ENCODE results near the gene STOML2.
A peak's percentile ranks its signal among the peaks of the same experiment; 100 is the strongest.

Gene STOML2

GRCh38 chr9:35057271-35057620 lies 45.7 kb downstream of the STOML2 start:
- TF ChIP-seq CTCF (IDR thresholded peaks at IDR 0.05; ENCODE audit: control insufficient read depth, extremely low read depth, insufficient read depth): no peak
- H3K4me3 ChIP-seq (ENCODE audit: low read depth, low read length): no peak overlapping the region

GRCh38 chr9:35056571-35057270 lies 46.2 kb downstream of the STOML2 start:
- no peak for TF ChIP-seq CTCF (IDR thresholded peaks at IDR 0.05; ENCODE audit: control insufficient read depth, extremely low read depth, insufficient read depth)
- H3K4me3 ChIP-seq (ENCODE audit: low read depth, low read length): no peak overlapping the region
- DNase-seq (ENCODE audit: low read depth): no peak

More at GRCh38 chr9:35057271-35057620, 45.7 kb downstream of the STOML2 start:
- no peak for DNase-seq (ENCODE audit: low read depth)

GRCh38 chr9:35054871-35055644 lies 47.9 kb downstream of the STOML2 start:
- DNase-seq (ENCODE audit: low read depth): no peak
- no peak for TF ChIP-seq CTCF (IDR thresholded peaks at IDR 0.05; ENCODE audit: control insufficient read depth, extremely low read depth, insufficient read depth)
- H3K4me3 ChIP-seq (ENCODE audit: low read depth, low read length): no peak overlapping the region

GRCh38 chr9:35054185-35054835 lies 48.6 kb downstream of the STOML2 start:
- no peak for TF ChIP-seq CTCF (IDR thresholded peaks at IDR 0.05; ENCODE audit: control insufficient read depth, extremely low read depth, insufficient read depth)
- H3K4me3 ChIP-seq (ENCODE audit: low read depth, low read length): no peak overlapping the region
- DNase-seq (ENCODE audit: low read depth): no peak

GRCh38 chr9:35051069-35051967 lies 51.6 kb downstream of the STOML2 start:
- DNase-seq (ENCODE audit: low read depth): peak; percentile 17
- TF ChIP-seq CTCF (IDR thresholded peaks at IDR 0.05; ENCODE audit: control insufficient read depth, extremely low read depth, insufficient read depth): peak; percentile 64
- no peak overlapping the region for H3K4me3 ChIP-seq (ENCODE audit: low read depth, low read length)

Data from LNCaP clone FGC (cell line).